ENCODE results near the gene LINGO3.

GRCh38 chr19:2326699-2327360, 18.9 kb upstream of the LINGO3 start:
- TF ChIP-seq CTCF (IDR thresholded peaks at IDR 0.05 in 2 of 3, conservative IDR thresholded peaks at IDR 0.05 in 1 of 3; ENCODE audit: control insufficient read depth in 2 of 3, extremely low read depth in 1 of 3, insufficient read depth in 1 of 3, low read depth in 3 of 3, low read length in 3 of 3) (no peak), ZNF274 (IDR thresholded peaks at IDR 0.05; ENCODE audit: insufficient read depth, insufficient read length) (no peak), SPI1 (IDR thresholded peaks at IDR 0.05; ENCODE audit: borderline replicate concordance, insufficient read depth, low read depth, low read length) (no peak)

All from GM12878 (cell line).